OCI-LY1 (cell line): ENCODE measurements around the gene PALMD.

Experiments
- H2AFZ ChIP-seq: fragments of 200-600 bp; sonication (generic), shearing (Covaris generic); 2 replicates; pipeline ENCODE4 v1.6.0; 2014; ENCODE audit warnings: antibody characterized with exemption, mild to moderate bottlenecking, low read length
- H3F3A ChIP-seq: fragments of 200-600 bp; sonication (generic), shearing (Covaris generic); 2 replicates; pipeline ENCODE4 v1.6.0; 2014; ENCODE audit warnings: mild to moderate bottlenecking, antibody characterized with exemption, low read length, moderate library complexity; ENCODE audit not compliant: insufficient read depth
- H3K27ac ChIP-seq: fragments of 200-600 bp; sonication (generic); 2 replicates; pipeline ENCODE4 v1.5.1; 2014; ENCODE audit warnings: low read length, mixed run types, mild to moderate bottlenecking, low read depth; ENCODE audit not compliant: poor library complexity, severe bottlenecking
- H3K27me3 ChIP-seq: fragments of 200-600 bp; sonication (generic); 2 replicates; pipeline ENCODE4 v1.6.0; 2014; ENCODE audit warnings: antibody characterized with exemption, mild to moderate bottlenecking, low read length, moderate library complexity; ENCODE audit not compliant: insufficient read depth
- H3K36me3 ChIP-seq: fragments of 200-600 bp; sonication (generic); 2 replicates; pipeline ENCODE4 v1.6.1; 2014; ENCODE audit warnings: mild to moderate bottlenecking, antibody characterized with exemption, low read length, moderate library complexity, mixed read lengths; ENCODE audit not compliant: insufficient read depth
- H3K4me1 ChIP-seq: fragments of 200-600 bp; sonication (generic); 2 replicates; pipeline ENCODE4 v1.5.1; 2014; ENCODE audit warnings: mild to moderate bottlenecking, low read length, moderate library complexity; ENCODE audit not compliant: insufficient read depth, severe bottlenecking
- H3K4me2 ChIP-seq: fragments of 200-600 bp; sonication (generic), shearing (Covaris generic); 2 replicates; pipeline ENCODE4 v1.6.1; 2014; ENCODE audit warnings: low read length
- H3K4me3 ChIP-seq: fragments of 200-600 bp; sonication (generic); 2 replicates; pipeline ENCODE4 v1.5.1; 2014; ENCODE audit warnings: low read length, low read depth, mild to moderate bottlenecking, mixed read lengths; ENCODE audit not compliant: poor library complexity, severe bottlenecking
- H3K79me2 ChIP-seq: fragments of 200-600 bp; shearing (Covaris generic); 2 replicates; pipeline ENCODE4 v1.6.1; 2016; ENCODE audit warnings: mixed run types, low read length, mixed read lengths; ENCODE audit not compliant: insufficient read depth
- H3K9ac ChIP-seq: fragments of 200-600 bp; sonication (generic), shearing (Covaris generic); 2 replicates; pipeline ENCODE4 v1.6.1; 2014; ENCODE audit warnings: mild to moderate bottlenecking, low read length, mixed read lengths
- H3K9me2 ChIP-seq: fragments of 200-600 bp; sonication (generic), shearing (Covaris generic); 2 replicates; pipeline ENCODE4 v1.6.1; 2014; ENCODE audit warnings: low read depth, mild to moderate bottlenecking, low read length, mixed read lengths
- H3K9me3 ChIP-seq: fragments of 200-600 bp; shearing (Covaris generic); 2 replicates; pipeline ENCODE4 v1.6.1; 2014; ENCODE audit warnings: low read length, mixed read lengths
- H4K20me1 ChIP-seq: fragments of 200-600 bp; sonication (generic), shearing (Covaris generic); 2 replicates; pipeline ENCODE4 v1.6.0; 2016; ENCODE audit warnings: mild to moderate bottlenecking, low read length; ENCODE audit not compliant: insufficient read depth
- EZH2 ChIP-seq: fragments of 200-600 bp; sonication (generic), shearing (Covaris generic); IDR thresholded peaks from 2 replicates; pipeline ENCODE4 v1.8.0; 2017; ENCODE audit warnings: borderline replicate concordance, mixed run types, mild to moderate bottlenecking, antibody characterized with exemption, low read length, moderate library complexity, mixed read lengths
- TF ChIP-seq, protein P1 (sequence below): fragments of 200-600 bp; sonication (generic), shearing (Covaris generic); IDR thresholded peaks from 2 replicates; pipeline ENCODE4 v1.5.1; 2017; ENCODE audit warnings: mild to moderate bottlenecking, antibody characterized with exemption, low read length, moderate library complexity, mixed read lengths

The PALMD gene

DNA sequence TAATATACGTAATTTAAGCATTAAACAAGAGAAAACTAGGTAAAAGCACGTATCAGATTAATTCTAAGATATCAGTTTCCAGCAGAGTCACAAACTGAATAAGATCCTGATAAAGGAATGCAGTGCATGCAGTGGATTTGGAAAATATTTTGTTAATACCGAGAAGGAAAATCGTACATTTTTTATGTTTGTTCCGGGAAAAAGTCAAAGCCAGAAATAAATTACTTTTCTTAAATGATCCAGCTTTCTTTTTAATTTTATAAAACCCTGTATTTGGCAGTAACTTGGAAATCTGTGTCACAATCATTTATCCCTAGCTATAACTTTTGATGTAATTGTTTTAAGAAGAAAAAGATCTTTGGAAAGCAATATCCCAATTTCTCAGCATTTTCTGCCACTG lies 955 bp downstream of the PALMD start:
- Histone ChIP-seq H3K9me3 (no peaks in the 10 kb centered on the region), H3K4me3 (no peak overlapping the region), H3K9me2 (no peaks in the 10 kb centered on the region), H3K79me2 (no peaks in the 10 kb centered on the region), H3K9ac (no peak overlapping the region), H3K36me3 (no peaks in the 10 kb centered on the region), H3K4me1 (no peaks in the 10 kb centered on the region), H3K4me2 (no peak overlapping the region), H3K27ac (no peak overlapping the region), H3F3A (no peaks in the 10 kb centered on the region), H2AFZ (no peak overlapping the region), H3K27me3 (no peaks in the 10 kb centered on the region), H4K20me1 (no peaks in the 10 kb centered on the region)
- TF ChIP-seq EZH2: no peak
- TF ChIP-seq, protein P1, sequence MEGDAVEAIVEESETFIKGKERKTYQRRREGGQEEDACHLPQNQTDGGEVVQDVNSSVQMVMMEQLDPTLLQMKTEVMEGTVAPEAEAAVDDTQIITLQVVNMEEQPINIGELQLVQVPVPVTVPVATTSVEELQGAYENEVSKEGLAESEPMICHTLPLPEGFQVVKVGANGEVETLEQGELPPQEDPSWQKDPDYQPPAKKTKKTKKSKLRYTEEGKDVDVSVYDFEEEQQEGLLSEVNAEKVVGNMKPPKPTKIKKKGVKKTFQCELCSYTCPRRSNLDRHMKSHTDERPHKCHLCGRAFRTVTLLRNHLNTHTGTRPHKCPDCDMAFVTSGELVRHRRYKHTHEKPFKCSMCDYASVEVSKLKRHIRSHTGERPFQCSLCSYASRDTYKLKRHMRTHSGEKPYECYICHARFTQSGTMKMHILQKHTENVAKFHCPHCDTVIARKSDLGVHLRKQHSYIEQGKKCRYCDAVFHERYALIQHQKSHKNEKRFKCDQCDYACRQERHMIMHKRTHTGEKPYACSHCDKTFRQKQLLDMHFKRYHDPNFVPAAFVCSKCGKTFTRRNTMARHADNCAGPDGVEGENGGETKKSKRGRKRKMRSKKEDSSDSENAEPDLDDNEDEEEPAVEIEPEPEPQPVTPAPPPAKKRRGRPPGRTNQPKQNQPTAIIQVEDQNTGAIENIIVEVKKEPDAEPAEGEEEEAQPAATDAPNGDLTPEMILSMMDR: no peak

DNA sequence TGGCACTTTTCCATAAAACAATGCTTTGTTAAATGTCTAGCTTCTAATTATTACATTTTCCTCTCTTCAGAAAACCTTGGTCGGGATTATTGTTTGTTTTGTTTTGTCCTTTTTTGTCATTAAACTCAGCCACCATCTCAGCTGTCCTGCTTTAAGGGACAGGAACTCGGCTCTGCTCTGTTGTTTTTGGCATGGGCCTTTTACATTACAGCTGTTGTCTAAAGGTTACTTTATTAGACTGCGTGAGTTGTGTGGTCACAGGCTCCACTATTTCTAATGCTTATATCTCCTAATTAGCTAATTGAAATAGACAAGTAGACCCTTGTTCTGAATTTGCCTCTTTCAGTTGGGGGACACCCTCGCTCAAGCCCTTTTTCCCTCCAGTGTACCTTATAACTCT lies 1.6 kb downstream of the PALMD start:
- Histone ChIP-seq H2AFZ (no peak overlapping the region), H3K9me3 (no peaks in the 10 kb centered on the region), H3F3A (no peaks in the 10 kb centered on the region), H3K9me2 (no peaks in the 10 kb centered on the region), H3K36me3 (no peaks in the 10 kb centered on the region), H3K4me3 (no peak overlapping the region), H3K79me2 (no peaks in the 10 kb centered on the region), H3K4me1 (no peaks in the 10 kb centered on the region), H3K27ac (no peak overlapping the region), H3K4me2 (no peak overlapping the region), H3K9ac (no peak overlapping the region), H4K20me1 (no peaks in the 10 kb centered on the region), H3K27me3 (no peaks in the 10 kb centered on the region)
- TF ChIP-seq EZH2: no peak
- TF ChIP-seq, protein P1: no peak

DNA sequence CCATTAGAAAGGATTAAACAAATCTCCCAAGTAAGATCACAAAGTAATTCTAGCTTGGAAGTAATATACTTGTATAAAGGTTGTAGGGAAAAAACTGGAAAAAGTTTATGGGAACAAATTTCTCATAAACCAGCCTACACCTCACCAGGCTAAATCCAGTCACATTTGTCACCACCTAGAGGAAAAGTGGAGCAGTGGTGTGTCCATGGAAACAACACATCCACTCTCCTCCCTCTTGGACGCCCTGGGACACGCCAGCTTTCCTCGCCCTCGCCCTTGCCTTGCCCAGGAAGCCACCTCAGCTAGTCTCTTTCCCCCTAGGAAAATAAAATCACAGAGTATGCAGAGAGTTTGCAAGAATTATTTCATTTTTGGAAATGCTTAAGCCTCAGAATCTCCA lies 2.2 kb downstream of the PALMD start:
- Histone ChIP-seq H3K27ac (no peak overlapping the region), H3K9ac (no peak overlapping the region), H3K27me3 (no peaks in the 10 kb centered on the region), H3K79me2 (no peaks in the 10 kb centered on the region), H3K9me3 (no peaks in the 10 kb centered on the region), H3F3A (no peaks in the 10 kb centered on the region), H3K4me2 (no peak overlapping the region), H4K20me1 (no peaks in the 10 kb centered on the region), H3K4me1 (no peaks in the 10 kb centered on the region), H3K9me2 (no peaks in the 10 kb centered on the region), H2AFZ (no peak overlapping the region), H3K4me3 (no peak overlapping the region), H3K36me3 (no peaks in the 10 kb centered on the region)
- TF ChIP-seq EZH2: no peak
- TF ChIP-seq, protein P1: no peak
